OCI-LY1 (cell line): Measurements from ENCODE around the gene CFAP298.
"Not testable (repeated sequence)": the region's sequence is repeated elsewhere in the genome, so short reads cannot be mapped to it uniquely, and the experiment has no call there.

Source experiments
- H2AFZ ChIP-seq: fragments of 200-600 bp; sonication (generic), shearing (Covaris generic); 2 replicates; pipeline ENCODE4 v1.6.0; 2014; ENCODE audit warnings: antibody characterized with exemption, mild to moderate bottlenecking, low read length
- H3F3A ChIP-seq: fragments of 200-600 bp; sonication (generic), shearing (Covaris generic); 2 replicates; pipeline ENCODE4 v1.6.0; 2014; ENCODE audit warnings: mild to moderate bottlenecking, antibody characterized with exemption, low read length, moderate library complexity; ENCODE audit not compliant: insufficient read depth
- H3K27ac ChIP-seq: fragments of 200-600 bp; sonication (generic); 2 replicates; pipeline ENCODE4 v1.5.1; 2014; ENCODE audit warnings: low read length, mixed run types, mild to moderate bottlenecking, low read depth; ENCODE audit not compliant: poor library complexity, severe bottlenecking
- H3K27me3 ChIP-seq: fragments of 200-600 bp; sonication (generic); 2 replicates; pipeline ENCODE4 v1.6.0; 2014; ENCODE audit warnings: antibody characterized with exemption, mild to moderate bottlenecking, low read length, moderate library complexity; ENCODE audit not compliant: insufficient read depth
- H3K36me3 ChIP-seq: fragments of 200-600 bp; sonication (generic); 2 replicates; pipeline ENCODE4 v1.6.1; 2014; ENCODE audit warnings: mild to moderate bottlenecking, antibody characterized with exemption, low read length, moderate library complexity, mixed read lengths; ENCODE audit not compliant: insufficient read depth
- H3K4me1 ChIP-seq: fragments of 200-600 bp; sonication (generic); 2 replicates; pipeline ENCODE4 v1.5.1; 2014; ENCODE audit warnings: mild to moderate bottlenecking, low read length, moderate library complexity; ENCODE audit not compliant: insufficient read depth, severe bottlenecking
- H3K4me2 ChIP-seq: fragments of 200-600 bp; sonication (generic), shearing (Covaris generic); 2 replicates; pipeline ENCODE4 v1.6.1; 2014; ENCODE audit warnings: low read length
- H3K4me3 ChIP-seq: fragments of 200-600 bp; sonication (generic); 2 replicates; pipeline ENCODE4 v1.5.1; 2014; ENCODE audit warnings: low read length, low read depth, mild to moderate bottlenecking, mixed read lengths; ENCODE audit not compliant: poor library complexity, severe bottlenecking
- H3K79me2 ChIP-seq: fragments of 200-600 bp; shearing (Covaris generic); 2 replicates; pipeline ENCODE4 v1.6.1; 2016; ENCODE audit warnings: mixed run types, low read length, mixed read lengths; ENCODE audit not compliant: insufficient read depth
- H3K9ac ChIP-seq: fragments of 200-600 bp; sonication (generic), shearing (Covaris generic); 2 replicates; pipeline ENCODE4 v1.6.1; 2014; ENCODE audit warnings: mild to moderate bottlenecking, low read length, mixed read lengths
- H3K9me2 ChIP-seq: fragments of 200-600 bp; sonication (generic), shearing (Covaris generic); 2 replicates; pipeline ENCODE4 v1.6.1; 2014; ENCODE audit warnings: low read depth, mild to moderate bottlenecking, low read length, mixed read lengths
- H3K9me3 ChIP-seq: fragments of 200-600 bp; shearing (Covaris generic); 2 replicates; pipeline ENCODE4 v1.6.1; 2014; ENCODE audit warnings: low read length, mixed read lengths
- H4K20me1 ChIP-seq: fragments of 200-600 bp; sonication (generic), shearing (Covaris generic); 2 replicates; pipeline ENCODE4 v1.6.0; 2016; ENCODE audit warnings: mild to moderate bottlenecking, low read length; ENCODE audit not compliant: insufficient read depth
- EZH2 ChIP-seq: fragments of 200-600 bp; sonication (generic), shearing (Covaris generic); IDR thresholded peaks from 2 replicates; pipeline ENCODE4 v1.8.0; 2017; ENCODE audit warnings: borderline replicate concordance, mixed run types, mild to moderate bottlenecking, antibody characterized with exemption, low read length, moderate library complexity, mixed read lengths
- TF ChIP-seq, protein P1 (sequence below): fragments of 200-600 bp; sonication (generic), shearing (Covaris generic); IDR thresholded peaks from 2 replicates; pipeline ENCODE4 v1.5.1; 2017; ENCODE audit warnings: mild to moderate bottlenecking, antibody characterized with exemption, low read length, moderate library complexity, mixed read lengths

Gene CFAP298

GRCh38 chr21:32641710-32642698 lies 29.8 kb upstream of the CFAP298 start:
- no peak overlapping the region for H2AFZ ChIP-seq
- H3K4me1 ChIP-seq, result no peaks in the 10 kb centered on the region
- no peaks in the 10 kb centered on the region for H3K27me3 ChIP-seq
- H3K9me2 ChIP-seq, result no peaks in the 10 kb centered on the region
- no peak overlapping the region for H3K27ac ChIP-seq
- H3K4me3 ChIP-seq, result no peak overlapping the region
- no peak overlapping the region for H3K4me2 ChIP-seq
- H4K20me1 ChIP-seq, result no peaks in the 10 kb centered on the region
- H3K9me3 ChIP-seq, result no peaks in the 10 kb centered on the region
- no peaks in the 10 kb centered on the region for H3K79me2 ChIP-seq
- no peaks in the 10 kb centered on the region for H3F3A ChIP-seq
- no peak overlapping the region for H3K9ac ChIP-seq
- H3K36me3 ChIP-seq, result peaks cover 22% of the 10 kb centered on the region
- TF ChIP-seq, protein P1, sequence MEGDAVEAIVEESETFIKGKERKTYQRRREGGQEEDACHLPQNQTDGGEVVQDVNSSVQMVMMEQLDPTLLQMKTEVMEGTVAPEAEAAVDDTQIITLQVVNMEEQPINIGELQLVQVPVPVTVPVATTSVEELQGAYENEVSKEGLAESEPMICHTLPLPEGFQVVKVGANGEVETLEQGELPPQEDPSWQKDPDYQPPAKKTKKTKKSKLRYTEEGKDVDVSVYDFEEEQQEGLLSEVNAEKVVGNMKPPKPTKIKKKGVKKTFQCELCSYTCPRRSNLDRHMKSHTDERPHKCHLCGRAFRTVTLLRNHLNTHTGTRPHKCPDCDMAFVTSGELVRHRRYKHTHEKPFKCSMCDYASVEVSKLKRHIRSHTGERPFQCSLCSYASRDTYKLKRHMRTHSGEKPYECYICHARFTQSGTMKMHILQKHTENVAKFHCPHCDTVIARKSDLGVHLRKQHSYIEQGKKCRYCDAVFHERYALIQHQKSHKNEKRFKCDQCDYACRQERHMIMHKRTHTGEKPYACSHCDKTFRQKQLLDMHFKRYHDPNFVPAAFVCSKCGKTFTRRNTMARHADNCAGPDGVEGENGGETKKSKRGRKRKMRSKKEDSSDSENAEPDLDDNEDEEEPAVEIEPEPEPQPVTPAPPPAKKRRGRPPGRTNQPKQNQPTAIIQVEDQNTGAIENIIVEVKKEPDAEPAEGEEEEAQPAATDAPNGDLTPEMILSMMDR, result no peak
- no peak for TF ChIP-seq EZH2

- no peak overlapping the region for H3K4me2 ChIP-seq
Measured at GRCh38 chr21:32626621-32627196, 14.5 kb upstream of the CFAP298 start.

DNA sequence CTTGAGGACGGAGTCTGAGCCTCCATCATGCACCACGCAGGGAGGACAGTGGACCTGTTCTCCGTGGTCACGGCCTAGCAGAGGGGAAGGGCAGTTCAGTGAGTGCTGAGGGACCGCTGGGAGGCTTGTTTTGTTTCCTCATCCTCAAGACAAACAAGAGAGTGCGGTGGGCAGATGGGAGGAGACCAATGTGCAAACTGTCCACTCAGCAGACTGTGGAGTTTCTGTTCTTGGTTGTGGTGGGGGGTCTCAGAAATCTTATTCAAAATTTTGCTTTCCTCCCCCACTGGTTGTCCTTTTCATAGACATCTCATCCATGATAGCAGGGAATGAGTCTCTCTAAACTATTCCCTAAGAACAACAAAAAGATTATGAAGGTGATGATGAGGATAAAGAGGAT lies 6.0 kb upstream of the CFAP298 start:
- not testable (repeated sequence) for H2AFZ ChIP-seq, H3K27me3 ChIP-seq, H4K20me1 ChIP-seq, H3K27ac ChIP-seq, H3K9me2 ChIP-seq, H3K4me3 ChIP-seq, H3F3A ChIP-seq, H3K36me3 ChIP-seq, H3K79me2 ChIP-seq, H3K4me1 ChIP-seq, H3K4me2 ChIP-seq, H3K9ac ChIP-seq, H3K9me3 ChIP-seq

More at GRCh38 chr21:32626621-32627196, 14.5 kb upstream of the CFAP298 start:
- no peak for TF ChIP-seq EZH2
- TF ChIP-seq, protein P1, result no peak
- H3K9me3 ChIP-seq, result no peaks in the 10 kb centered on the region
- no peaks in the 10 kb centered on the region for H3K27me3 ChIP-seq
- no peaks in the 10 kb centered on the region for H4K20me1 ChIP-seq
- no peaks in the 10 kb centered on the region for H3K4me1 ChIP-seq
- no peaks in the 10 kb centered on the region for H3K9me2 ChIP-seq
- peaks cover 17% of the 10 kb centered on the region for H3K36me3 ChIP-seq
- H3K79me2 ChIP-seq, result no peaks in the 10 kb centered on the region
- no peak overlapping the region for H3K27ac ChIP-seq
- no peaks in the 10 kb centered on the region for H3F3A ChIP-seq
- H2AFZ ChIP-seq, result no peak overlapping the region
- no peak overlapping the region for H3K4me3 ChIP-seq
- no peak overlapping the region for H3K9ac ChIP-seq
